Adrenal gland (tissue), 12 donors: Measurements from ENCODE around the gene JAKMIP2. TPM values are rescaled to one million over a fixed set of nuclear protein-coding genes. Genes with fewer than 3 reads are reported as not detected.

ENCODE experiments used
- DNase-seq, 7 donors: peaks; one replicate each; pipeline ENCODE4 v3.0.0-alpha.2; 2019 to 2020
- H3K27ac ChIP-seq, 5 donors: fragments of 200-600 bp; sonication (generic) in 4 of 5; 1 replicate in 3 of 5; 2 replicates in 2 of 5; pipeline versions ENCODE4 v1.5.1 to v1.8.0; 2016 to 2020; ENCODE audit warnings: mild to moderate bottlenecking in 1 of 5
- H3K27me3 ChIP-seq: fragments of 200-600 bp; 2 replicates; pipeline ENCODE4 v1.8.0; 2021
- H3K36me3 ChIP-seq, 2 donors: fragments of 200-600 bp; replicated peaks in 1 of 2; 1 replicate in 1 of 2; 2 replicates in 1 of 2; pipeline versions ENCODE4 v1.5.1 to v1.8.0; 2018 to 2022
- H3K4me1 ChIP-seq, 2 donors: fragments of 200-600 bp; replicated peaks in 1 of 2; 1 replicate in 1 of 2; 2 replicates in 1 of 2; pipeline versions ENCODE4 v1.5.1 to v1.8.0; 2018 to 2021
- H3K4me3 ChIP-seq, 4 donors: fragments of 200-600 bp; sonication (generic) in 3 of 4; one replicate each; pipeline ENCODE4 v1.5.1; 2016 to 2018
- H3K9me3 ChIP-seq, 3 donors: fragments of 200-600 bp; sonication (generic) in 1 of 3; replicated peaks in 1 of 3; 1 replicate in 2 of 3; 2 replicates in 1 of 3; pipeline versions ENCODE4 v1.5.1 to v1.8.0; 2016 to 2021
- POLR2A ChIP-seq, 2 donors: fragments of 450-650 bp; IDR thresholded peaks; one replicate each; pipeline ENCODE4 v1.6.1; 2017; ENCODE audit warnings: antibody characterized with exemption in 2 of 2, mild to moderate bottlenecking in 2 of 2, moderate library complexity in 1 of 2
- WGBS, 4 donors: extraction: QIAGEN DNeasy Blood & Tissue Kit in 2 of 4; methylation state at CpG; one replicate each; pipeline versions ENCODE4 v1.1.5 to v1.1.7; 2013 to 2017; 5-methylcytosine and 5-hydroxymethylcytosine counted together
- intact Hi-C, 2 donors: fragments of 100-400 bp; cut with DNase I; formaldehyde crosslinking; loops; one replicate each; pipeline versions ENCODE4 v1.14.1 to v1.15.0; 2022 to 2023
- polyA plus RNA-seq, 3 donors: library from polyadenylated mRNA; stranded (reverse); fragments of 200-250 nt in 2 of 3; fragments of 350-450 nt in 1 of 3; fragmentation: Illumina TruSeq in 1 of 3; extraction: RNeasy Lipid Tissue Mini Kit (QIAGEN cat#74804) in 1 of 3; gene quantifications; one replicate each; pipeline ENCODE4 v1.2.3, GENCODE V29; 2013 to 2014
- total RNA-seq, 9 donors: library from RNA; depleted of rRNA in 4 of 9; stranded (reverse); fragments of >200 nt in 4 of 9; fragments of 120-200 nt in 1 of 9; fragmentation: NEBNext Ultra II Directional in 1 of 9; extraction: Animal tissue kit (Norgen Biotek cat#: 25700) in 1 of 9; gene quantifications; one replicate each; pipeline versions ENCODE4 v1.1.0 to v1.2.4, GENCODE V29; 2013 to 2023
- TF ChIP-seq, protein P1 (sequence below), 6 experiments: fragments of 450-650 bp in 4 of 6; fragments of 200-600 bp in 2 of 6; sonication (generic) in 1 of 6; IDR thresholded peaks; 1 replicate in 5 of 6; 2 replicates in 1 of 6; pipeline versions ENCODE4 v1.5.1 to v1.8.0; 2016 to 2021; ENCODE audit warnings: antibody characterized with exemption in 6 of 6, mild to moderate bottlenecking in 2 of 6, moderate library complexity in 1 of 6
- donor health status: healthy with polysubstance abuse.
- donor health status: Bipolar disorder and iron deficiency.
- donor health status: DM: yes; HTN: yes; CAD: no.
- donor health status: DM: no; HTN: no; CAD: no.
- donor health status: DM: no; HTN: no; CAD: no.
- donor health status: DM: yes; HTN: yes; CAD: no.

JAKMIP2 gene
- total and polyA plus RNA-seq, 12 donors = 0.71 to 56.8 (median 4.0) TPM

DNA sequence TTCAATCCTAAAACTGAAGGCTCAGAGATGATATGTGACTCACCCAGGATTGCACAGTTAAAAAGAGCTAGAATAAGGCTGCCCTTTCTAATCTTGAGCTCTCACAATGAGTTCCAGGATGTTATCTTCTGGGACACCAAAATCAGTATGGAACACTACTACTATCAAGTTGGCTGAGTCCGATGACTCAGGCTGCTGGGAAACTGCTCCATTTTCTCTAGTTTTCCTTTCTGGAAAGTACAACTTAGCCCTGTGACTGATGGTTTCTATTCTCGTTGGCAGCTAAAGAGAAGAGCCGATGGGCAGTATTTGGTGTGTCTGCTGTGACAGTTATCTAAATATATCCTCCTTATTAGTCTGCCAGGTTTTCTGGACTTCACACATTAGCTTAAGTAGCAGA is 234.8 kb downstream of the JAKMIP2 start:
- WGBS, 4 donors = 40 to 68% (median 56%) methylated on average over 3 of the region's 3 CpGs
- Histone ChIP-seq H3K9me3 (no peaks in the 10 kb centered on the region), H3K36me3 (no peaks in the 10 kb centered on the region)

DNA sequence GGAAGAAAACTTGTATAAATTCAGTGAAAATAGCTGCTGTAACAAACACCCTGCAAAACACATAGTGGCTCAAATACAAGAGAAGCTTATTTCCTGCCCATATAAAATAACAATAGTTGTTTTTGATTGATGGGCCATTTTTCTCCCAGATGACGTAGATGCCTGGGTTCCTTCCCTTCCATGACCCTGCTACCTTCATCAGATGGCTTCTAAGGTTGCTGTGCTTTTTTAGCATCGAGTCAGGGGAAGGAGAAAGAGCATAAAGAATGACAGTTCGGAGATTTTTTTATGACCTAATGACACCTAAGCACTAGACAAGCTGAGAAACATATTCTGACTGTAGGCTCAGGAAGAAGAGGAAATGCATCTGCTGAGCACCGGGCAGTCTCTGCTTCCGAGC is 238.0 kb downstream of the JAKMIP2 start:
- Histone ChIP-seq H3K36me3 (no peaks in the 10 kb centered on the region), H3K4me1 (no peaks in the 10 kb centered on the region), H3K27me3 (no peaks in the 10 kb centered on the region), H3K9me3 (no peaks in the 10 kb centered on the region), H3K27ac (no peak overlapping the region), H3K4me3 (no peak overlapping the region)
- TF ChIP-seq POLR2A (IDR thresholded peaks at IDR 0.05) = no peak
- TF ChIP-seq, protein P1, sequence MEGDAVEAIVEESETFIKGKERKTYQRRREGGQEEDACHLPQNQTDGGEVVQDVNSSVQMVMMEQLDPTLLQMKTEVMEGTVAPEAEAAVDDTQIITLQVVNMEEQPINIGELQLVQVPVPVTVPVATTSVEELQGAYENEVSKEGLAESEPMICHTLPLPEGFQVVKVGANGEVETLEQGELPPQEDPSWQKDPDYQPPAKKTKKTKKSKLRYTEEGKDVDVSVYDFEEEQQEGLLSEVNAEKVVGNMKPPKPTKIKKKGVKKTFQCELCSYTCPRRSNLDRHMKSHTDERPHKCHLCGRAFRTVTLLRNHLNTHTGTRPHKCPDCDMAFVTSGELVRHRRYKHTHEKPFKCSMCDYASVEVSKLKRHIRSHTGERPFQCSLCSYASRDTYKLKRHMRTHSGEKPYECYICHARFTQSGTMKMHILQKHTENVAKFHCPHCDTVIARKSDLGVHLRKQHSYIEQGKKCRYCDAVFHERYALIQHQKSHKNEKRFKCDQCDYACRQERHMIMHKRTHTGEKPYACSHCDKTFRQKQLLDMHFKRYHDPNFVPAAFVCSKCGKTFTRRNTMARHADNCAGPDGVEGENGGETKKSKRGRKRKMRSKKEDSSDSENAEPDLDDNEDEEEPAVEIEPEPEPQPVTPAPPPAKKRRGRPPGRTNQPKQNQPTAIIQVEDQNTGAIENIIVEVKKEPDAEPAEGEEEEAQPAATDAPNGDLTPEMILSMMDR (IDR thresholded peaks at IDR 0.05) = no peak
- intact Hi-C loops = no loop called here
- no peak for DNase-seq
- 59 to 69% (median 62%) methylated on average over 5 of the region's 5 CpGs for WGBS, 4 donors

More for the DNA sequence above, 234.8 kb downstream of the JAKMIP2 start:
- H3K27ac ChIP-seq = no peak overlapping the region
- TF ChIP-seq POLR2A (IDR thresholded peaks at IDR 0.05) = no peak
- TF ChIP-seq, protein P1 (IDR thresholded peaks at IDR 0.05) = no peak
- no peaks in the 10 kb centered on the region for H3K4me1 ChIP-seq
- intact Hi-C loops = no loop called here
- no peak overlapping the region for H3K4me3 ChIP-seq
- no peaks in the 10 kb centered on the region for H3K27me3 ChIP-seq
- peak in 3 of 7 donors; percentile 12 to 23 (median 21) for DNase-seq

- Histone ChIP-seq H3K27me3 (no peaks in the 10 kb centered on the region), H3K36me3 (no peaks in the 10 kb centered on the region), H3K4me1 (no peaks in the 10 kb centered on the region), H3K4me3 (no peak overlapping the region), H3K27ac (no peak overlapping the region), H3K9me3 (no peaks in the 10 kb centered on the region)
- intact Hi-C loops = no loop called here
- TF ChIP-seq, protein P1 (IDR thresholded peaks at IDR 0.05) = no peak
- no peak for TF ChIP-seq POLR2A (IDR thresholded peaks at IDR 0.05)
- WGBS, 4 donors = 33 to 43% (median 40%) methylated on average over 1 of the region's 1 CpG
- DNase-seq = peak in 3 of 7 donors; percentile 18 to 36 (median 26)
Observed at GRCh38 chr5:147539053-147539452, 243.5 kb downstream of the JAKMIP2 start.

DNA sequence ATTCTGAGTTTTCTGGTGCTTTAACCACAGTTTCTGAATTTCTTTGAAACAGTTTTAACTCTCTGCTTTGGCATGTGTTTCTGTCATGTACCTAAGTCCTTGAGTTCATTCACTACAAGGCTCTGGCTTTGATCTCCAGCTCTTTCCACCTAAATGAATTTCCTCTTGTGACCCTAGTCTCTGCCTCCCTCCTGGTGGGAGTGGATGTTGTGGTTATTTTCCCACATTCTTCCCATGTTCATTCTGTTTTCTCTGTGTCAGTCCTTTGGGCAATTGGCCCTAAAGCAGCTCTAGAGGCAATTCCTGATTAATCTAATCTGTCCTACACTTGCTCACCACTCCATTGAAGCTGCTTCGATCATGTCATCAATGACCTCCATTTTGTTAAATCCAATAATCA is 244.3 kb downstream of the JAKMIP2 start:
- 86 to 100% (median 92%) methylated on average over 1 of the region's 1 CpG for WGBS, 4 donors

More for the DNA sequence above, 244.3 kb downstream of the JAKMIP2 start:
- H3K4me3 ChIP-seq = no peak overlapping the region
- TF ChIP-seq, protein P1 (IDR thresholded peaks at IDR 0.05) = no peak
- TF ChIP-seq POLR2A (IDR thresholded peaks at IDR 0.05) = no peak
- H3K36me3 ChIP-seq = no peaks in the 10 kb centered on the region
- no peaks in the 10 kb centered on the region for H3K4me1 ChIP-seq
- H3K27ac ChIP-seq = no peak overlapping the region
- H3K27me3 ChIP-seq = no peaks in the 10 kb centered on the region
- no peak for DNase-seq
- intact Hi-C loops = no loop called here
- no peaks in the 10 kb centered on the region for H3K9me3 ChIP-seq

Other genes with a start within 250 kb of the JAKMIP2 start
- gene SPINK1, start 48.9 kb upstream of the JAKMIP2 start, total RNA-seq = 1 to 10 TPM in 3 of 9 donors, not detected in 6; 3.4 to 4.6 (median 4.3) TPM
- gene SPINK1, start 48.9 kb upstream of the JAKMIP2 start, polyA plus RNA-seq = 1 to 10 TPM; 1.3 to 6.5 (median 4.3) TPM
- under 1 TPM in 2 of 9 donors, not detected in 7; 0.69 to 0.79 TPM for gene SCGB3A2, start 96.0 kb upstream of the JAKMIP2 start, total RNA-seq
- gene SCGB3A2, start 96.0 kb upstream of the JAKMIP2 start, polyA plus RNA-seq = under 1 TPM in 1 of 3 donors, not detected in 2; 0.71 TPM
- 1 to 10 TPM in 1 of 9 donors, not detected in 8; 1.8 TPM for gene C5orf46, start 123.8 kb upstream of the JAKMIP2 start, total RNA-seq
- not detected for gene C5orf46, start 123.8 kb upstream of the JAKMIP2 start, polyA plus RNA-seq